NCI-H345 treated with DMSO at 0.1 percent for 48 hours (cell line): ENCODE results near the gene ZNF444.
"Not testable (repeated sequence)": the region's sequence is repeated elsewhere in the genome, so short reads cannot be mapped to it uniquely, and the experiment has no call there.

Experiments used
- DNase-seq: peaks from one replicate; lab custom pipeline; 2025; ENCODE audit not compliant: unreplicated experiment; lab: John Stamatoyannopoulos, UW

Gene ZNF444

DNA sequence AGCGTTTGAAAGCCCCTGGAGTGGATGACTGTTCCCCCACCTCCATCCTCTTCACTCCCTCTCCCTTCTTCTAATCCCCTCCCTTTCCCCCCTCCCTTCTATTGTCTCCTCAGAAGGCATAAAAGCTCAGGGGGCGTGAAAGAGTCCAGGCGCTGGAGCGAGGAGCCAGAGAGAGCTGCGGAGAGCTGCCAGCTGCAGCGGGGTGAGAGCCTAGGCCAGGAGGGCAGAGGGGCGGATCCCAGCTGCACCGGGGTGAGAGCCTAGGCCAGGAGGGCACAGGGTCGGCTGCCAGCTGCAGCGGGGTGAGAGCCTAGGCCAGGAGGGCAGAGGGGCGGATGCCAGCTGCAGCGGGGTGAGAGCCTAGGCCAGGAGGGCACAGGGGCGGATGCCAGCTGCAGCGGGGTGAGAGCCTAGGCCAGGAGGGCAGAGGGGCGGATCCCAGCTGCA lies 34.8 kb downstream of the ZNF444 start, which contains the start of gene GALP:
Gene GALP, plus strand, starts transcription at position 148 of the 447 bp plus-strand sequence. CDS start 1,101 bp downstream, outside the sequence.
- not testable (repeated sequence) for DNase-seq

DNA sequence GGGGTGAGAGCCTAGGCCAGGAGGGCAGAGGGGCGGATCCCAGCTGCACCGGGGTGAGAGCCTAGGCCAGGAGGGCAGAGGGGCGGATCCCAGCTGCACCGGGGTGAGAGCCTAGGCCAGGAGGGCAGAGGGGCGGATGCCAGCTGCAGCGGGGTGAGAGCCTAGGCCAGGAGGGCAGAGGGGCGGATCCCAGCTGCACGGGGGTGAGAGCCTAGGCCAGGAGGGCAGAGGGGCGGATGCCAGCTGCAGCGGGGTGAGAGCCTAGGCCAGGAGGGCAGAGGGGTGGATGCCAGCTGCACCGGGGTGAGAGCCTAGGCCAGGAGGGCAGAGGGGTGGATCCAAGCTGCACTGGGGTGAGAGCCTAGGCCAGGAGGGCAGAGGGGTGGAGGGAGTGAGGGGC lies 35.2 kb downstream of the ZNF444 start:
- not testable (repeated sequence) for DNase-seq

GRCh38 chr19:56176881-56177280 lies 35.8 kb downstream of the ZNF444 start:
- no peak for DNase-seq

DNA sequence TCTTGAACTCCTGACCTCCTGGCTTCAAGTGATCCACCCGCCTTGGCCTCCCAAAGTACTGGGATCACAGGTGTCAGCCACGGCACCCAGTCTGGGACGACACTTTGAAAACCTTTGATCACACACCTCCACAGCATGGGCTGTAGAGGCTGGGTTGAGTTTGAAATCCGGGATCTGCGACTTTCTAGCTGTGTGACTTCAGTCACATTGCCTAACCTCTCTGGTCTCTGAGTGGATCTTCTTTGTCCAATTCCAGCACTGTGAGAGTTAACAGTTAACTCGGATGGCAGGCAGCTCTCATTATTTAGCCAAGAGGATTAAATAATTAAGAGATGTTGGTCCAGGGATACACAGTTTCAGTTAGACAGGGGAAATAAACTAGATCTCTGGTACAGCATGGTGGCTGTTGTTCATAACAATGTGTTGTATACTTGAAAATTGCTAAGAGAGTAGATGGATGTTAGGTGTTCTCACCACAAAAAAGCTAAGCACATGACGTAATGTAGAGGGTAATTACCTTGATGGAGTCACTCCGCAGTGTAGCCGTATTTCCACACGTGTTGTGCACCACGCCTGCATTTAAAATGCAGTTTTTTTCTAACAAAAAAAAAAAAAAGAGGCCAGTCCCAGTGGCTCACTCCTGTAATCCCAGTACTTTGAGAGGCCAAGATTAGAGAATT lies 36.6 kb downstream of the ZNF444 start:
- DNase-seq, result no peak

- DNase-seq, result no peak
These were observed 48.7 kb downstream of the ZNF444 start for GRCh38 chr19:56189785-56190184.

- DNase-seq, result no peak
These were observed 50.0 kb downstream of the ZNF444 start for GRCh38 chr19:56191115-56191514.

- DNase-seq, result no peak
These were observed 50.6 kb downstream of the ZNF444 start for GRCh38 chr19:56191711-56192110.

DNA sequence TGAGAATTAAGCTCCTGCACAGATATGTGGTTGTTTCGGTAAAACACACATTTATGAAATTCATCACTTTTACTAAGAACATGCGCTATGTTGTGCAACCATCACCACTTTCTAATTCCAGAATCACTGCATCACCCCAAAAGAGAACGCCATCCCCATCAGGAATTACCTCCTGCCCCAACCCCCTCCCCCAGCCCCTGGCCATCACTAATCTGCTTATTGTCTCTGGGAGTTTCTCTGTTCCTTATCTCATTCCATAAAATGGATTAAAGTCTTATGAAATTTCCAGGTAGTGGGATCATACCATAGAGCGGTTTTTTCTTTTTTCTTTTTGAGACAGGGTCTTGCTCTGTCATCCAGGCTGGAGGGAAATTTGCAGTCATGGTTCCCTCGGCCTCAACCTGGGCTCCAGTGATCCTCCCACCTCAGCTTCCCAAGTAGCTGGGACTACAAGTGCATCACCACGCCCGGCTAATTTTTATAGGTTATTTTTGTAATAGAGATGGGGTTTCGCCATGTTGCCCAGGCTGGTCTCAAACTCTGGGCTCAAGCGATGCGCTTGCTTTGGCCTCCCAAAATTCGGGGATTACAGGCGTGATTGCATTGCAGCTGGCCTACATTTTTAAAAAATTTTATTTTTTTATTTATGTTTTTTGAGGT lies 53.0 kb downstream of the ZNF444 start:
- DNase-seq, result no peak

DNA sequence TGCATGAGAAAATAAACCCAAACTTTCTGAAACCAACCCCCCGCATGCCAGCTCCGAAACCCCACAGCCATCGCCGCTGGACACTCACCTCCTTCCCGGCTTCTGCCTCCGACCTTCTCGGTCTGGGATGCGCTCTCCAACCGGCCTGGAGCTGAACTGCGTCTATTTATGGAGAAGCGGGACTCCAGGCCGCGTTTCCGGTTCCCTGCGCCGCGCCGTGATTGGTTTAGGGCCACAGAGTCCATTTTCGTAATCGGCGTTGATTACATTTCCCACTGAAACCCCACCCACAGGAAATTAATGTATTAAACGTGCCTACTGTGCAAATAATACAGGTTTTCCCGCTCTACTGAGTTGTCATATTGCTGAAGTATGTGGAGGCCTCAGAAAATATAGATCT lies 56.6 kb downstream of the ZNF444 start, which contains the start of gene ZSCAN5B:
Gene ZSCAN5B, minus strand, starts transcription at position 138 of the 400 bp plus-strand sequence. CDS start 4,731 bp downstream, outside the sequence.
- DNase-seq, result not testable (repeated sequence)

DNA sequence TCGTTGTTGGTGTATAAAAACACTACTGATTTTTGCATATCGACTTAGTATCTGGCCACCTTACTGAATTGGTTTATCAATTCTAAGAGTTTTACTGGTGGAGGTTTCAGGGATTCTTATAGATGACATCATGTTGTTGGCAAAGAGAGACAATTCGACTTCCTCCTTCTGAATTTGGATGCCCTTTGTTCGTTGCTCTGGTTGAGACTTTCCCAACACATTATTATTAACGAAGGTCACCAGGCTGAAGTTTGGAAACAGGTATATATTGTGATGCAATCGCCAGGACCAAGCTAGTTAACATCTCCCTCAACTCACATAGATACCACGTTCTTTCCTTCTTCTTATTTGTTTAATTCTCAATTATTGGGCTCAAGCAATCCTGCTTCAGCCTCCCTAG lies 58.6 kb downstream of the ZNF444 start:
- DNase-seq, result no peak

DNA sequence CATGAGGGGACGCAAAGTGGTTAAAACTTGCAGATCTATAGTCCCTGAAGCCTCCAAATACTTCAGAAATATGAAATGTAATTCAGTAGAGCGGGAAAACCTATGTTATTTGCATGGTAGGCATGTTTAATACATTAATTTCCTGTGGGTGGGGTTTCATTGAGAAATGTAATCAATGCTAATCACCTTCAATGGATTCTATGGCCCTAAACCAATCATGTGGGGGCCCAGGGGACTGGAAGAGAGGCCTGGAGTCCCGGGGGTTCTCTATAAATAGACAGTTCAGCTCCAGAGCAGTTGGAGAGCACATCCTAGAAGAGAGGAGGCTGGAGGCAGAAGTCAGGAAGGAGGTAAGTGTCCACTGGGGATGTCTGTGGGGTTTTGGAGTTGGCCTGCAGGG lies 60.9 kb downstream of the ZNF444 start, which contains the start of gene ZSCAN5C:
Gene ZSCAN5C, plus strand, starts transcription at position 301 of the 400 bp plus-strand sequence. CDS start 3,641 bp downstream, outside the sequence.
- DNase-seq, result no peak

DNA sequence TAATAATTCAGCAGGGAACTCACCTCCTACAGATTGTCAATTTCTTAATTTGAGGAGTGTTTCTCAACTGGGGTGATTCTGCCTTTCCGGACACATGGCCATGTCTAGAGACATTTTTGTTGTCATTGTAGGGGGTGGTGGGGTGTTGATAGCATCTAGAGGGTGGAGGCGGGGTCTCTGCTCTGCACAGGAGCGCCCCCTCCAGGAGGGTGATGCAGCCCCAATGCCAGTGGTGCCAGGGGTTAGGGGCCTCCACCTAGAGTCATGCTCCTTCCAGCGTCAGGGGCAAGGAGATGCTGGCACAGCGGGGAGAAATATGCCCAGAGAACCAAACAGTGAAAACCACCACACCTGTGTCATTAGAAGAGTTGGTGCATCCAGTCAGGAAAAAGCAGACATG lies 66.5 kb downstream of the ZNF444 start:
- not testable (repeated sequence) for DNase-seq

- no peak for DNase-seq
These were observed 68.0 kb downstream of the ZNF444 start for GRCh38 chr19:56209091-56209490.

GRCh38 chr19:56210036-56210435 lies 68.9 kb downstream of the ZNF444 start:
- DNase-seq, result not testable (repeated sequence)
